HL-60 (cell line): ENCODE data around the gene SEC31B.

Experiments
- CTCF ChIP-seq: IDR thresholded peaks from one replicate; pipeline ENCODE4 v1.5.1; 2011; ENCODE audit warnings: low read length, control low read depth, inconsistent platforms; ENCODE audit not compliant: insufficient read depth
- GABPA ChIP-seq: IDR thresholded peaks from 2 replicates; pipeline ENCODE4 v1.6.1; 2012; ENCODE audit warnings: low read depth
- POLR2AphosphoS5 ChIP-seq: IDR thresholded peaks from 2 replicates; pipeline ENCODE4 v1.6.1; 2012; ENCODE audit warnings: low read depth
- REST ChIP-seq: IDR thresholded peaks from 2 replicates; pipeline ENCODE4 v1.6.1; 2012; ENCODE audit warnings: low read depth; ENCODE audit not compliant: insufficient replicate concordance
- SPI1 ChIP-seq: IDR thresholded peaks from 2 replicates; pipeline ENCODE4 v1.6.1; 2012; ENCODE audit warnings: low read depth, mild to moderate bottlenecking, borderline replicate concordance

- no peak for TF ChIP-seq POLR2AphosphoS5
- no peak for TF ChIP-seq CTCF
- TF ChIP-seq REST = no peak
- TF ChIP-seq GABPA = no peak
- TF ChIP-seq SPI1 = no peak
These were observed 12.9 kb downstream of the SEC31B start for GRCh38 chr10:100506596-100507356.
